ENCODE results near the gene VPS52.

GRCh38 chr6:33243476-33243875 lies 28.2 kb downstream of the VPS52 start:
- no peak for TF ChIP-seq CTCF (IDR thresholded peaks at IDR 0.05)
- TF ChIP-seq POLR2A (IDR thresholded peaks at IDR 0.05), result no peak

All from body of pancreas (tissue), 4 donors.